ENCODE results near the gene SNRPA.

The SNRPA gene

GRCh38 chr19:40808021-40808325, 57.0 kb downstream of the SNRPA start:
- CTCF ChIA-PET, result interaction anchor here (0.5 to 5.6 kb wide), 30 partner anchors 9 to 750 kb away, joined by 3 to 77 read pairs (median 4); partner anchors contain the start of genes ACTMAP, EGLN2, MIA and RAB4B
- Histone ChIP-seq H3K36me3 (ENCODE audit: control insufficient read depth in 2 of 2, insufficient read depth in 1 of 2, low read length in 2 of 2) (peaks cover 28 to 57% of the 10 kb centered on the region in 2 experiments), H3K4me3 (ENCODE audit: low read depth, low read length) (no peak overlapping the region), H3K4me1 (ENCODE audit: control insufficient read depth, insufficient read depth, low read length) (peaks cover 53% of the 10 kb centered on the region), H3K27ac (ENCODE audit: extremely low read depth, low read depth, low read length) (peak overlapping the region; percentile 28; the same call in 1 of the 2 replicates), H3K9me3 (ENCODE audit: control insufficient read depth, insufficient read depth, low read depth, low read length) (no peaks in the 10 kb centered on the region)
- POLR2A ChIA-PET, result interaction anchor here (1.3 to 8.6 kb wide), 6 partner anchors 10 to 145 kb away, joined by 4 to 86 read pairs (median 16); partner anchors contain the start of genes ACTMAP, EGLN2, RAB4B and SNRPA
- TF ChIP-seq KLF1 (tag by site-specific recombination; IDR thresholded peaks at IDR 0.05), result no peak
- TF ChIP-seq, protein P1, sequence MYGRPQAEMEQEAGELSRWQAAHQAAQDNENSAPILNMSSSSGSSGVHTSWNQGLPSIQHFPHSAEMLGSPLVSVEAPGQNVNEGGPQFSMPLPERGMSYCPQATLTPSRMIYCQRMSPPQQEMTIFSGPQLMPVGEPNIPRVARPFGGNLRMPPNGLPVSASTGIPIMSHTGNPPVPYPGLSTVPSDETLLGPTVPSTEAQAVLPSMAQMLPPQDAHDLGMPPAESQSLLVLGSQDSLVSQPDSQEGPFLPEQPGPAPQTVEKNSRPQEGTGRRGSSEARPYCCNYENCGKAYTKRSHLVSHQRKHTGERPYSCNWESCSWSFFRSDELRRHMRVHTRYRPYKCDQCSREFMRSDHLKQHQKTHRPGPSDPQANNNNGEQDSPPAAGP (tag by site-specific recombination; IDR thresholded peaks at IDR 0.05), result no peak
- TF ChIP-seq ZNF639 (tag by site-specific recombination; IDR thresholded peaks at IDR 0.05), result no peak
- TF ChIP-seq ZNF510 (tag by site-specific recombination; IDR thresholded peaks at IDR 0.05; ENCODE audit: insufficient replicate concordance), result no peak
- no peak for TF ChIP-seq ZSCAN5A (tag by site-specific recombination; IDR thresholded peaks at IDR 0.05)
- TF ChIP-seq, protein P2, sequence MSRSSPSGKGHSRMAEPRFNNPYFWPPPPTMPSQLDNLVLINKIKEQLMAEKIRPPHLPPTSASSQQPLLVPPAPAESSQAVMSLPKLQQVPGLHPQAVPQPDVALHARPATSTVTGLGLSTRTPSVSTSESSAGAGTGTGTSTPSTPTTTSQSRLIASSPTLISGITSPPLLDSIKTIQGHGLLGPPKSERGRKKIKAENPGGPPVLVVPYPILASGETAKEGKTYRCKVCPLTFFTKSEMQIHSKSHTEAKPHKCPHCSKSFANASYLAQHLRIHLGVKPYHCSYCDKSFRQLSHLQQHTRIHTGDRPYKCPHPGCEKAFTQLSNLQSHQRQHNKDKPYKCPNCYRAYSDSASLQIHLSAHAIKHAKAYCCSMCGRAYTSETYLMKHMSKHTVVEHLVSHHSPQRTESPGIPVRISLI (tag by site-specific recombination; IDR thresholded peaks at IDR 0.05), result no peak
- TF ChIP-seq ZNF155 (tag by site-specific recombination; IDR thresholded peaks at IDR 0.05), result no peak
- no peak for TF ChIP-seq ZNF580 (tag by site-specific recombination; IDR thresholded peaks at IDR 0.05)
- no peak for TF ChIP-seq GLI4 (tag by site-specific recombination; IDR thresholded peaks at IDR 0.05)
- no peak for TF ChIP-seq ZFP41 (tag by site-specific recombination; IDR thresholded peaks at IDR 0.05; ENCODE audit: borderline replicate concordance)
- TF ChIP-seq OSR2 (tag by site-specific recombination; IDR thresholded peaks at IDR 0.05), result no peak
- no peak for TF ChIP-seq ZNF37A (tag by site-specific recombination; IDR thresholded peaks at IDR 0.05)

GRCh38 chr19:40808497-40808896, 57.5 kb downstream of the SNRPA start:
- ChIA-PET POLR2A (interaction anchor here (1.4 to 8.6 kb wide), 5 partner anchors 10 to 145 kb away, joined by 4 to 86 read pairs (median 18); partner anchors contain the start of genes ACTMAP, EGLN2, RAB4B and SNRPA), CTCF (interaction anchor here (0.5 to 5.6 kb wide), 20 partner anchors 8 to 455 kb away, joined by 3 to 77 read pairs (median 6); partner anchors contain the start of genes ACTMAP, EGLN2, MIA and RAB4B)
- H3K9me3 ChIP-seq (ENCODE audit: control insufficient read depth, insufficient read depth, low read depth, low read length), result no peaks in the 10 kb centered on the region
- H3K36me3 ChIP-seq (ENCODE audit: control insufficient read depth in 2 of 2, insufficient read depth in 1 of 2, low read length in 2 of 2), result peaks cover 28 to 52% of the 10 kb centered on the region in 2 experiments
- H3K27ac ChIP-seq (ENCODE audit: extremely low read depth, low read depth, low read length), result no peak overlapping the region
- H3K4me3 ChIP-seq (ENCODE audit: low read depth, low read length), result no peak overlapping the region
- peaks cover 50% of the 10 kb centered on the region for H3K4me1 ChIP-seq (ENCODE audit: control insufficient read depth, insufficient read depth, low read length)
- TF ChIP-seq ZEB2 (tag by site-specific recombination; IDR thresholded peaks at IDR 0.05) (0 out of 2 replicates have a peak, but pooled peaks have one; percentile 3), PRDM2 (tag by site-specific recombination; IDR thresholded peaks at IDR 0.05; ENCODE audit: borderline replicate concordance) (no peak), ZNF701 (tag by site-specific recombination; IDR thresholded peaks at IDR 0.05) (no peak), SCRT1 (tag by site-specific recombination; IDR thresholded peaks at IDR 0.05; ENCODE audit: borderline replicate concordance) (no peak), ZNF112 (tag by site-specific recombination; IDR thresholded peaks at IDR 0.05) (no peak)
- TF ChIP-seq, protein P3, sequence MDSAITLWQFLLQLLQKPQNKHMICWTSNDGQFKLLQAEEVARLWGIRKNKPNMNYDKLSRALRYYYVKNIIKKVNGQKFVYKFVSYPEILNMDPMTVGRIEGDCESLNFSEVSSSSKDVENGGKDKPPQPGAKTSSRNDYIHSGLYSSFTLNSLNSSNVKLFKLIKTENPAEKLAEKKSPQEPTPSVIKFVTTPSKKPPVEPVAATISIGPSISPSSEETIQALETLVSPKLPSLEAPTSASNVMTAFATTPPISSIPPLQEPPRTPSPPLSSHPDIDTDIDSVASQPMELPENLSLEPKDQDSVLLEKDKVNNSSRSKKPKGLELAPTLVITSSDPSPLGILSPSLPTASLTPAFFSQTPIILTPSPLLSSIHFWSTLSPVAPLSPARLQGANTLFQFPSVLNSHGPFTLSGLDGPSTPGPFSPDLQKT (IDR thresholded peaks at IDR 0.05; ENCODE audit: borderline replicate concordance, low read depth, low read length), result no peak
- TF ChIP-seq, protein P4, sequence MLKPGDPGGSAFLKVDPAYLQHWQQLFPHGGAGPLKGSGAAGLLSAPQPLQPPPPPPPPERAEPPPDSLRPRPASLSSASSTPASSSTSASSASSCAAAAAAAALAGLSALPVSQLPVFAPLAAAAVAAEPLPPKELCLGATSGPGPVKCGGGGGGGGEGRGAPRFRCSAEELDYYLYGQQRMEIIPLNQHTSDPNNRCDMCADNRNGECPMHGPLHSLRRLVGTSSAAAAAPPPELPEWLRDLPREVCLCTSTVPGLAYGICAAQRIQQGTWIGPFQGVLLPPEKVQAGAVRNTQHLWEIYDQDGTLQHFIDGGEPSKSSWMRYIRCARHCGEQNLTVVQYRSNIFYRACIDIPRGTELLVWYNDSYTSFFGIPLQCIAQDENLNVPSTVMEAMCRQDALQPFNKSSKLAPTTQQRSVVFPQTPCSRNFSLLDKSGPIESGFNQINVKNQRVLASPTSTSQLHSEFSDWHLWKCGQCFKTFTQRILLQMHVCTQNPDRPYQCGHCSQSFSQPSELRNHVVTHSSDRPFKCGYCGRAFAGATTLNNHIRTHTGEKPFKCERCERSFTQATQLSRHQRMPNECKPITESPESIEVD (tag by site-specific recombination; IDR thresholded peaks at IDR 0.05), result no peak
